Measurements from ENCODE around the gene RAB35.

DNA sequence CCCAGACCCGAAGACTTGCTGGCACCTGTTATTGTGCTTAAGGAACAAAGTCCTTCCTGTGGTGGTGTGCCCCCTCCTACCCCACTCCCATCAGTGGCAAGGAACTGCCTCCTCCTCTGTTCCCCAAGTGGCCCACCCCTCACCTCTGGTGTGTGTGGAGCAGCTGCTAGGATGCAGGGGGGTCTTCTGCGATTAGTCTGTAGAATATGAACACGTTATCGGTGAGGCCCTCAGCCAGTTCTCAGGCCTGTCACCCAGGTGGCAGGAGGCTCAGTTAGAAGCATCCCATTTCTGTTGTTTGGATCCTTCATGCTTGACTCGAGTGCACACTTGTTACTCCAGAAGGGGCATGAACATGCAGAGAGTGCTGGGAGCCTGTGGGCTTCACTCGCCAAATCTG, 39.3 kb downstream of the RAB35 start:
- no peak for TF ChIP-seq EZH2 (IDR thresholded peaks at IDR 0.05; ENCODE audit: borderline replicate concordance, low read length)
- TF ChIP-seq, protein P1, sequence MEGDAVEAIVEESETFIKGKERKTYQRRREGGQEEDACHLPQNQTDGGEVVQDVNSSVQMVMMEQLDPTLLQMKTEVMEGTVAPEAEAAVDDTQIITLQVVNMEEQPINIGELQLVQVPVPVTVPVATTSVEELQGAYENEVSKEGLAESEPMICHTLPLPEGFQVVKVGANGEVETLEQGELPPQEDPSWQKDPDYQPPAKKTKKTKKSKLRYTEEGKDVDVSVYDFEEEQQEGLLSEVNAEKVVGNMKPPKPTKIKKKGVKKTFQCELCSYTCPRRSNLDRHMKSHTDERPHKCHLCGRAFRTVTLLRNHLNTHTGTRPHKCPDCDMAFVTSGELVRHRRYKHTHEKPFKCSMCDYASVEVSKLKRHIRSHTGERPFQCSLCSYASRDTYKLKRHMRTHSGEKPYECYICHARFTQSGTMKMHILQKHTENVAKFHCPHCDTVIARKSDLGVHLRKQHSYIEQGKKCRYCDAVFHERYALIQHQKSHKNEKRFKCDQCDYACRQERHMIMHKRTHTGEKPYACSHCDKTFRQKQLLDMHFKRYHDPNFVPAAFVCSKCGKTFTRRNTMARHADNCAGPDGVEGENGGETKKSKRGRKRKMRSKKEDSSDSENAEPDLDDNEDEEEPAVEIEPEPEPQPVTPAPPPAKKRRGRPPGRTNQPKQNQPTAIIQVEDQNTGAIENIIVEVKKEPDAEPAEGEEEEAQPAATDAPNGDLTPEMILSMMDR (conservative IDR thresholded peaks at IDR 0.05 in 1 of 2, IDR thresholded peaks at IDR 0.05 in 1 of 2; ENCODE audit: extremely low read depth in 1 of 2, insufficient read depth in 1 of 2, low read depth in 1 of 2, low read length in 2 of 2) = no peak
